HG02840 (cell line): Measurements from ENCODE around the gene MACROD2.

Experiments
- ATAC-seq: cut with Tn5 transposase; IDR thresholded peaks from one replicate; pipeline ENCODE4 v1.9.1; 2021; ENCODE audit warnings: mild to moderate bottlenecking, moderate library complexity, moderate number of reproducible peaks; ENCODE audit not compliant: unreplicated experiment, low FRiP score

MACROD2 gene

DNA sequence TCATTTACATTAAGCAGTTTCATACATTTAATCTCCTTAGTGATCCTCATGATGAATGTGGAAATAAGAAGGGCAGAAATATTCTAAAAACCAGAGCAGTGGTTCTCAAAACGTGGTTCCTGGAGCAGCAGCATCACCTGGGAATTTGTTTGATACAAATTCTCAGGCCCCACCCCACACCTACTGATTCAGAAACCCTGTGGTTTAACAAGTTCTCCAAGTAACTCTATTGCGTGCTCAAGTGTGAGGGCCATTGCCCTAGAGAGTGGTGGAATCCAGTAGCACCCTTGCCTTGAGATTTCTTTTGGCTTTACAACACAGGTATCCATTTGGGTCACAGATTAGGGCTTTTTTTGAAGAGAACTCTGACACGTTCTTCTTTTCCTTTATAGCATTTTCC is 696.7 kb downstream of the MACROD2 start:
- ATAC-seq = no peak

DNA sequence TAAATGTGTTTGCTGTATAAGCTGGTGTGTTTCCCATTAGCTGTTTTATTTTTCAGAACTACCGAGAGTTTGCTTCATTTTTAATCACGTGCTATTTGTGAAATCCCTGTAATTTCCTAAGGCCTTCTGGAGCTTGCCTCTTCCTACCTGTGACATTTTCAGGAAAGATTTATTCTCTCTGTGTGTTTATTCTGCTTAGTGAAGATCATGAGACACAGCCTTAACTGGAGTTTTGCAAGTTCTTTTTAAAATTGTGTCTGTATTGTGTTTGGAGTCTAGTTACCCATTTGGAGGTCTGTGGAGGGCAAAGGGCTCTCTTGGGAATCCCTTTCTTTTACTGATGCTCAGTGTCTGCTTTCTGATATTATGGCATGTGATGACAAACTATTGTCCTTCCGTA is 701.2 kb downstream of the MACROD2 start:
- no peak for ATAC-seq

DNA sequence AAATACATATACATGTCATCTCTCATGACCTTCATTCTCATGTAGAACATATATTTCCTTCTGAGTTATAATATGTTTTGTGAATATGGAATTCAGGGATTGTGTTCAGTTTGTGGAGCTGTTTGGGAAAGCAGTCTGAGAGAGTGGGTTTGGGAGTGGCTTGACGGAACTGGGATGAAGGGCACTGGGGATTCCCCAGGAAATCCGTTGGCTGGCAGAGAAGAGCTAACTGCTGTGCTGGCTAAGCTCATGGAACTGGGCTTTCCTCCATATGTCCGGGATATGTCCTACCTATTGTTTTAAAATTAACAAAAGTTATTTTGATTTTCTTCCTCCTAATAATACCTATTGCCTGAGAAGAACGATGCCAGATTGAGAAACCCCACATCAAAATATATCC is 701.6 kb downstream of the MACROD2 start:
- no peak for ATAC-seq

DNA sequence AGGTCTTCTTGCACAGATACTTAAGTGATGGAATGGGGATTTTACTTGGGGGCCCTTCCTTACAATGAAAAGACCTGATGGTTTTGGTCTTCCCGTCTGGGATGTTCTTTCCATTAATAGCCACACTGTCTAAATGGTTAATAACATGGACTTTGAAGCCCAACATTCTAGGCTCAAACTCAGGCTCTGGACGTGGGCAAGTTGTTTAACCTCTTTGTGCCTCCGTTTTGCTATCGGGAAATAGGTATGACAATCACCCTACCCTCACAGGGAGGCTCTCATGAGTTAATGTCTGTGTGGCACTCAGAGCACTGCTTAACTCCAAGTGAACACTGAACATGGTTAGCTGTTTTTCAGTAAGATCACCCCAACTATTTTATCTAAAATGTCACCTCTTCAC is 702.8 kb downstream of the MACROD2 start:
- ATAC-seq = no peak

DNA sequence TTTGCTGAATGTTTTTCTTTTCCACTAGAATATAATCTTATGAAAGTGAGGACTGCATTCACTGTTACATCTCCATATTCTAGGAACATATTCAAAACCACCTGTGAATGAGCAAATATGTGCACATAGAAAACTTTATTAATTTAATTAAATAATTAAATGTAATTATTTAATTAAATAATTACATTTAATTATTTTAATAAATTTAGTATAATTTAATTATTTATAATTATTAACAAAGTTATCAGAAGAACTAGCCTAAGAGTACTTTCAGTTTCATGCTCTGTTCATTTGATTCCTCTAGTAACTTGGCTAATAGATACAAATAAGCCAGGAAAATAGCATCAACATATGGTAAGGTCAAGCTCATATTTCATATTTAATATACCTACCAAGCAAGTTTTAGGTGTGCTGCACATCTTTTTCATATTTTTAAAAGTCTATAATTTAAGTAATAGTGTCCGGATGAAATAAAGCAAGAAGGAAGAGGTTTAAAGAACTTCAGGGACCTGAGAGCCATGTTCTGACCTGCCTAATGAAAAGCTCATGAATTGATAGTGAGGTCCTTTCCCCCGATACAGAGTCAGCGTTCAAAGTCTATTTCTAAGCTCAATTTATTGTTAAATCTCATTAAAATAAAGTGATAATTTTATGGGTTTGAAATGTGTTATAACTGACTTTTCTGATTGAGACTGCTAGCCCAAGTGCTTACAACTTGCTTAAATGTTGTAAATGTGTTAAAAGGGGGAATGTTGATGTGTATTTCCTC is 703.5 kb downstream of the MACROD2 start:
- ATAC-seq = no peak

DNA sequence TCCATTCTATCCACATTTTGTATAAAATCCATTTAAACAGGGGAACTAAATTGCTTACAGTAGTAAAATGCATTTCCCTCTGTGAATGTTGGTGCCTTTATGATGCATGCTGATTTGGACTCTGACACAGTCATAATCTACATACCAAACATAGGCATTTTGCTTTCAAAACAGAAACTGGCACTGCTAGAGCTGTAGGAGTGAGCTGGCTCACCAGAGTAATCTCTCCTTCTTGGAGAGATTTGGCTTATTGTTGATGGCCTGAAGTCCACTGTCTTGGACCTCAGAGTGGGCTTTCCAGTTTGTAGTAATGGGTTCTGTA is 705.3 kb downstream of the MACROD2 start:
- ATAC-seq = no peak

DNA sequence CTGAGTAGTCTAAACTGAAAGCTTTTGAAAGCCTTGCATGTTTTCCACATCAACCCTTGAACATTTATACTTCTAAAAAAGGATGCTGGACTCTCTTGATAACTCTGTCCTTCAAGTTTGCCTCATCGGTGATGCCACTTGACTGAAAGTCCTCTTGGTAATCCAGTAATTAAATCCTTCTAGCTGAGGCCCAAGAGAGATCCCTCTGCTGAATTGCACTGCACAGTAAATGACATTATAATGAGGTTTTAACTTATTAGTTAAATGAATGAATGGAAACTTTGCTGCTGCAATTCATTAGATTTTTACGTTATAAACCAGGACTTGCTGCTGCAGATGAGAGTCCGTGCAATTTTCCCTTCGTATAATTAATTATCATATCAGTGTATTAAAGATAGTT is 706.0 kb downstream of the MACROD2 start:
- no peak for ATAC-seq

DNA sequence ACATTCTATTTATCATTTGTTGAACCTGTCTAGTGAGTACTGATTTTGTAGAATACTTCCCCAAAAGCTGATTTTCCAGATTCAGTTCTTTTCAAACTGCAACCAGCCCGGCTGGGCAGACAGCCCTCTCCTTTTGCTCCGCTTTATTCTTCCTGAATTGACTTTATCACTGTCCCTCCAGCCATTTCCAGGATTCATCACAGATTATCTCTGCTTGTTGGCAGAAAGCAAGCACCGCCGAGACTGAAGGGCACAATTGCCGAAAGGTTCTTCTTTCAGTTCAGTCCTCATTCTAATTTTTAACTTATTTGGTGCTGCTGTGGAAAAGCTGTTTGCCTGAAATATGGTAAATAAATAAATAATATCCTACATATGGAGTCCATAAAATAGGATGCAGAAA is 711.2 kb downstream of the MACROD2 start:
- ATAC-seq = no peak

DNA sequence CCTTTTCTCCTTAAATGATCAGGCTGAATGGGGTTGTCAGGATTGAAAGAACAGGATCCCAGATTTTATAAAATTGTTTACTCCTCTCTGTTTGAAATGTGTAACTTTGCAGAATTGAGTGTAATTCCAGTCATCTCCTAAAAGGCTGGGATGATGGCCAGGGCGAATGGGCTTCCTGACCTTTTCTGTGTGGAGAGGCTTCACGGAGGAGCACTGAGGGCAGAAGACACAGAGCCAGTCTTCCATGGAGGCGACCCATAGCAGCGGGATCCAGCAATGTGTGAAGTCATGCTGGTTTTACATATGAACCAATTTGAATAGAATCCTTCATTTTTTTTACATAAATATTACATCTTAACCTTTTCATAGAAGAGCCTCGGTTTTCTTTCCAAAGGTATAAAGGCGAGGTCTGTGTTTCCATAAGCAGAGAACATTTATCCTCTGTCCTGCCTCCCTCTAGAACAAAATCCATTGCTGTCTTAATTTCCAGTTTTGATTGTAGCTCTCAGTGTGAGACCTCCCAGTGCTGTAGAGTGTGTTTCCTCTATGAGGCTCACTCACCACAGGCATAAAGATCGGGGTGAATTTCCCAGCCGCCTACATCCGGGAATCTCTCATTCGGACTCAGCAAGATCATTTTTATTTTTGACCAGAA is 711.8 kb downstream of the MACROD2 start:
- no peak for ATAC-seq

DNA sequence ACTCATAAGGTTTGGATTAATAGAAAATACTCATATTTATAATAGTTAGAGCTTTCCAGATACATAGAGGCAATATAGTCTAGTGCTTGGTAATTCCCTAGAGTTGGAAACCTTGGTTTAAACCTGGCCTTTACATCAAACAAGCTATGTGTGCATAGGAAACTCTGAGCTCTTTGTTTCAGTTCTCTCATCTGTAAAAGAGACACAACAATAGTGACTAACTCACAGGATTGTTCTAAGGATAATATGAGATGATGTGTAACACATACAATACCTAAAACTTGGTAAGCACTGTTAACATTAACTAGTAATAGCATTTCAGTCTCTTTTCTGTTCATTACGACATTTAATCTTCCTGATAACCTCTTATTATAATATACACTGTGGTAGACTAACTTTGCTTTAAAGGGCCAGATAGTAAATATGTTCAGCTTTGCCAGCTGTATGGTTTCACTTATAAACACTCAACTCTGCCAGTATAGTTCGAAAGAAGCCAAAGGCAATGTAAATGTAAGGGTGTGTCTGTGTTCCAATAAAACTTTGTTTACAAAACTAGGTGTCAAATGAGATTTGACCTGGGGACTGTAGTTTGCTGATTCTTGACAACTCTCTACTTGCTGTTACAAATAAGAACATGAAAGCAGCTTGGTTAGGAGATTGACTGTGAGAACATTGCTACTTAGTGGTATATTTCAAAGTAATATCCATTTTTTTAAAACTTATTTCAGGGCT is 712.7 kb downstream of the MACROD2 start:
- no peak for ATAC-seq

DNA sequence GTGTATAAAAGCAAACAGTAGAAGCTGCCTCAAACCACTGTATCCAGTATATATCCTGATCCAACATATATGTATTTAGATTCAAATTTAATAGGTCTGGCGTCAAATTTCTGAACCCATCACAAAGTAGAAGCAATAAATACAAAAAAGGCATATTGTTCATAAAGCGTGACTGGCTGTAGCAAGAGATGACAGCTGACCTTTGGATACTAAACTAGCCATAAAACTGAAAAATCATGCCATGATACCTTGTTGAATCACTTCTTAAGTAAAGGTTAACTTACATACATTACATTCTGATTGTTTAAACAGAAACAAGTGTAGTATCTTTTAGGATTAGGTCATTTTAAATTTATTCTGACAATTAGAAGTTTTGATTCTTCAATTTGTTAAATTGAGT is 714.1 kb downstream of the MACROD2 start:
- no peak for ATAC-seq

DNA sequence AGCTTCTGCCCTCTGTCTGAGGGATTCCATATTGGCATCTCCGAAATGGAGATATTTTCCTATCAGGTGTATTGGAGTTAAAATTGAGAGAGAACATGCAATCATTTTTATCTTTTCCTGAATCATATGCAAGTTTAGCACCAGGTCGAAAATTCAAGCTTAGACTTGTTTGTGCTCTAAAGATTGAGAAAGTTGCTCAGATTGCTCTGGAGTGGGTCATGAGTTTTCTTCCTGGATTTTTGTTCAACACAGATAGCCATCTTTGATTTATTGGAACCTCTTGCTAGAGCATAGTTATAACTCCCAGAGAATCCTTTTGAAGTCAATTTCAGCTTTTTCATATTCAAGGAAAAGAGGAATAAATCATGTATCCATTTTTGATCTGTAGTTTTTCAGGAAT is 715.6 kb downstream of the MACROD2 start:
- no peak for ATAC-seq

DNA sequence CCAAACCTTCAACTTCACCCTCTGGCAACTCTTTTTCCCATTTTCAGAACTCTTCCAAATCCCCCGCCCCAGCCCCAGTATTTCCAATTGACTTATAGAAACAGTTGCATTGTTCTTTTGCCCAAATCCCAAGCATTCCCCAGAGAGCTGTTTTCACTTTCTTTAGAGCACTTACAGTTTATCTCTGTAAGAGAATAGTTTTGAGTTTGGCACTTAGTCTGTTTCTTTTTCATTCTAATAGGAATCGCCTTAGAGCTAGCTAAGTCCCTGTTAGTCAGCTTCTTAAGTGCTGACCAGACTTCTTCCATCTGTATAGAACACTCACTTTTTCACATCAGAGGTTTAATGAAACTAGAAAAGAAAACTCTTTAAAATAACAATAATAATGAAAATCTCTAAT is 716.3 kb downstream of the MACROD2 start:
- no peak for ATAC-seq

DNA sequence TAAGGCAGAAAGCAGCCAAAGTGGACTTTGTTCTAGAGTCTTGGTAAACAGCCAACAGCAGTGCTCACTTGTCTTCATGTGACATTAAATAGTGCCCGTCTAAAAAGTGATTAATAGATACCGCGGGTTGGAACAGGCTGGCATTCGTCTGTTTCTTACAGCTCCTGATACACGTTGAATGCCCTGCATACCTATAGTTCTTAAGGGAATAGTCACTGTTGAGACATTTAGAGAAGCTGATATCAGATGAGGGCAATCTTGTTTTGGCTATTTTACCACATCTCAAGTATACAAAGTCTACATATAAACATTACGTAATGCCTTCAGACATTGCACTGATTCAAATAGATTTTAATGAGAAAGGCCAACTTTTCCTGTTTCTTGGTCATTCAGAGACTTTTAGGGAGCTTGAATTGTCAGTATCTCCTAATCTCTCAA is 717.0 kb downstream of the MACROD2 start:
- no peak for ATAC-seq

DNA sequence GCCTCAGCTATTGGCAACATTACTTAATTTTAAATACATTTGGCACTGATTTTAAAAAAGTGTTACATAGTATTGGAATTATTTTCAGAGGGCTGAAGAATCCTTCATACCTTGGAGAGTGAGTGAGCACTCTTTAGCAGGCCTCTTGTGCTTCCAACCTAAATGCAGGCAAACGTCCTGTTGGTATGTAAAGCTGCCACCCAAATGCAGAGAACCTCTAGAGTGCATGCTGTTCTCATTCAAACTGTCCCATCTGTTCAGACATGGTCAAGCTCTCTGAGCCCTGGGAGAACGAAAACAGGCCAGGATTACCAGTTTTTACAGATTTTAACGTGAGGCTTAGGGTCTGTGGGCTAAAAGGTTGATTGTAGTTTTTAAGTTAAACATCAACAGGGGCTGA is 720.1 kb downstream of the MACROD2 start:
- no peak for ATAC-seq

DNA sequence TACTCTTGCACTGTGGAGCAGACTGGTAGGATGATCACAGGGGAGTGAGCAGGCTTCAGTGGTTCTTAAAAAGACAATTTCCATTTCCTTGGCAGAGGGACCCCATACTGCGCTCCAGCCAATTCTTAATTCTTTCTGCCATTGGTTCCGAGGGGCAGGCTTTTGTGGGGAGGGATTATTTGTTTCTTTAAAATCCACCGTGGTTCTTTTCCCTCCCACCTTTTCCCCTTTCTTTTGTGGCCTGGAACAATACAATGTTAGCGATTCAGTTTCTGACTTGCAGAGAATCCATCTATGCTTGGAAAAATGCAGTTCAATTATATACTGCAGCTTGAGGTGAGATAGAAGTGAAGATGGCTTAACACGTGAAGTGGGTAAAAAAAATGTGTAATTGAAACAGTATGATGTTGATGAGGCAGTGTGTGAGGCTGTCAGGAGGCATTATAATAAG is 721.1 kb downstream of the MACROD2 start:
- no peak for ATAC-seq

DNA sequence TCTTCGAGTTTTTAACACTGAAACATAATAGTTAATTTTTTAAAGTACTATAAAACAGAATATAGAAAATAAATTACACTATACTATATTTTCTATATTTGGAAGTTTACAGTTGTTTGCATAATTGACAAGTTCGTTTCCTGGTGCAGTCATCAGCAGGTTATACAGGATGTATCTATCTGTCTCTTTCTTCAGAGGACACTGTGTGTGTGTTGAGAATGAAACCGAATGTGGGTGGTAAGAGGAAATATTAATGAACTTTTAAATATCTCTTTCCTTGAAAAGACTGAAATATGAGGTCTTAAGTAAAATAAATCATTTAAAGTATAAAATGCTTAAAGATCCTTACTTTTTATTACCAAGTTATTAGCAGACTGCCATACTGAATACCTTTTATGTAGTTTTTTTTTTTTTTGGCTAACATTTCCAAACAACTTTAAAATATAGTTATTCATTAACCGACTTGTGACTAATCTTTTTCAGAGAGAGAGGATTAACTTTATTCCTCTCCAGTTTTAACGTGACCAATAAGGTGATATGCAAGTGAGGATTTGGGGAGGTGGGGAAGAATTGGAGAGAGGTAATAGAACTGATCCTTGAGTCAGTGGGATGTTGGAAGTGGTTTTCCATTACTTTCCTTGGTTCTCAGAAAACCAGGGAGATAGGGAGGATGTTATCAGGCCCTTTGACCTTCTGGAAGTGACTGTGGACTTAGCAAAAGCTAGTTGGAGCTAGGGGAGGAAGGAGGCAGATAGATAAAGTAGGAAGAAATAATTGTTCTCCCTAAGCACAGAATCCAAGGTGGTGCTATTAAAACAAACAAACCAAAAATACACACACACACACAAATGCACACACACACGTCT is 722.1 kb downstream of the MACROD2 start:
- ATAC-seq = peak; percentile 80

DNA sequence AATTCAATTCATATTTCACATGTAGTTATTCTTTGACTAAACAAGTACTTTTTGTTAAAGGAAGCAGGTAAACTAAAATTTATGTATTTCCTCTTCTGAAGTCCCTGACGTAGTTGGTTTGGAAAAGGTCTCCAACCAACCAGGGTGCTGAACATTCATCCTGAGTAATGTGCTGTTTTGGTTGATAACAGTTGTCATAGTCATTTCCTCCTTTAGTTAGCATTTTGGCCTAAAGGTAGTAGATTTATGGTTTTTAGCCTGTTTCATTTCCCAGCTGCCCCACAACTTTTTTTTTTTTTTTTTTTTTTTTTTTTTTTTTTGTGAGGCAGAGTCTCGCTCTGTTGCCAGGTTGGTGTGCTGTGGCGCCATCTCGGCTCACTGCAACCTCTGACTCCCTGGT is 724.9 kb downstream of the MACROD2 start:
- no peak for ATAC-seq

DNA sequence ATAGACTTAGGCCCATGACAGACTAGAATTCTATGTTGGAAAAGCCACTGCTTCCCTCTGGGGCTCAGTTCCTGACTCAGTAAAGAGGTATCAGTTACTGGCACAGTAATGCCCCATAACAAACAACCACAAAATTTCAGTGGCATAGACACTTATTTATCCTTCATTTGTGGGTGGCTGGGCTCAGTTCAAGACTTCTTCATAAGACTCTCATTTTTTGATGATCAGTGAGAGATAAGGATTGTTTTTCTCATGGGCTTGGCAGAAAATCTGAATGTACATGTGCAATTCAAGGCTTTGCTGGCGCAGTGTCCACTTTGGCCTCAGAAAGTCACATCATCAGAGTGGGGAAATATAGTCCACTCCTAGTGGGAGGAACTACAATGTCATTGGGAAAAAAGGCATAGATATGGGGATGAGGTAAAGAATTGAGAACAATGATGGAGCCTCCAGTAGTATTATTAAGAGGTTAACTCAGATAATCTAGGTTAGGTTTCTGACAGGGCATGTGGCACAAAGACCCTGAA is 726.7 kb downstream of the MACROD2 start:
- ATAC-seq = no peak

DNA sequence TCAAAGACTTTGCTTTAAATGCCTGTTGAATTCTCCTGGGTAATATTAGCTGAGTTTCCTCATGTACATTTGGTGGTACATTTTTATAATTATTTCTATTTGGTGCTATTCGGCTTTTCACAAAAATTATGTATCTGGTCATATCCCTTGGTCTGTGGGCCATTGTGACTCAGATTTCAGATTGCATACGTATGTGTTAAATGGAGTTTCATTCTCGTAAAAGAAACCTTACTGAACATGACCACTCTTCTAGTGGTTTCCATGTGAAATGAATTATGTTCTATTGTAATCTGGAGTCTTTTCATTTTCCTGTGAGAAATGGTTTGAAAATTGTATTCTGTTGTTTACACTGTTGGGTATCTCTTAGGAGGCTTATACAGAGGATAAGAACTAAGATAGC is 728.3 kb downstream of the MACROD2 start:
- no peak for ATAC-seq
